ENCODE measurements around the gene COMMD10. TPM values are rescaled to one million over a fixed set of nuclear protein-coding genes. Genes with fewer than 3 reads are reported as not detected.

Gene COMMD10
- total RNA-seq, 5 donors from 2014 or later (not counting 1 experiment from before 2014, with no cell fraction given) = 25.7 to 36.9 (median 26.1) TPM

DNA sequence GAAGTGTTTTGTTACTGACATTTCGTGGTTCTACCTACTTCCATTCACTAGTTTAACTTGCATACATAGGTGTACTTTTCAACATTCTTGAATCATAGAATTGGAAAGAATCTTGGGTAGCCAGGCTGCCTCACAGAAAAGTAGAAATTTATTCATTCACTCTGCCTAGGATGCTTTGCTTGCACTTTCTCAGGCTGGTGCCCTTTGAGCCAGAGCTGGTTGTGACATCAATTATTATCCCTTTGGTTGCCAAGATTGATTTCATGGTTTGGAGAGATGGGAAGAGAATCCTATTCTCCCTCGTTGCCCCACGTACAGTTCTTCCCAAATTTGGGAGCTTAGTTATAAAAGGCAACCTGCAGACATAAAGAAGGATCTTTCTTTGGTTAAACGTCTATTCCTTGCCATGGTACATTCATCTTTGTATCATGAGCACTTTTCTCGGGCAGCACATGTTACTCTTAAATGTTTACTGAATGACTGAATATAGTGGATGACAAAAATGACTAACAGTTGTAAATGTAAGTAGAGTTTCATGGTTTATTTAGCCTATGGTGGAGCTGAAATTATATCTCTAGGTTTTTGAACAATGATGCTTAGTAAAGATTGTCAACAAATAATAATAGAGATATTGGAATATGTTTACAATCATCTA, 195.5 kb downstream of the COMMD10 start:
- ATAC-seq (replicated peaks in 1 of 4) (no peak), DNase-seq (no peak)
- no peaks in the 10 kb centered on the region for H3K27me3 ChIP-seq (replicated peaks in 1 of 2; ENCODE audit: control insufficient read depth in 2 of 2, extremely low read depth in 1 of 2, insufficient read depth in 2 of 2, low read length in 1 of 2)
- H3K27me3 Mint-ChIP-seq = no peaks in the 10 kb centered on the region
- H3K9me3 ChIP-seq = peaks cover 10% of the 10 kb centered on the region
- peaks cover 60% of the 10 kb centered on the region for H3K36me3 Mint-ChIP-seq
- 80% methylated on average over 1 of the region's 5 CpGs for WGBS (ENCODE audit: insufficient coverage)
- H3K4me3 Mint-ChIP-seq = peak overlapping the region in 1 of 3 donors; percentile 13
- CTCF ChIA-PET = no interaction called here
- H3K4me1 Mint-ChIP-seq = peaks cover 11 to 28% (median 16%) of the 10 kb centered on the region in 3 donors
- POLR2A ChIA-PET = no interaction called here
- no peaks in the 10 kb centered on the region for H3K4me1 ChIP-seq (ENCODE audit: control insufficient read depth in 1 of 2, extremely low read depth in 1 of 2, insufficient read depth in 2 of 2, low read length in 2 of 2)
- peaks cover 2 to 24% (median 14%) of the 10 kb centered on the region in 3 donors for H3K9me3 Mint-ChIP-seq
- no peak overlapping the region for H3K4me3 ChIP-seq (ENCODE audit: control insufficient read depth in 1 of 2, extremely low read depth in 1 of 2, low read length in 1 of 2)
- no peak overlapping the region for H3K27ac Mint-ChIP-seq
- no peak overlapping the region for H3K27ac ChIP-seq (ENCODE audit: low read length)
- H3K36me3 ChIP-seq (ENCODE audit: control insufficient read depth in 2 of 2, extremely low read depth in 1 of 2, insufficient read depth in 1 of 2, low read length in 1 of 2) = no peaks in the 10 kb centered on the region

DNA sequence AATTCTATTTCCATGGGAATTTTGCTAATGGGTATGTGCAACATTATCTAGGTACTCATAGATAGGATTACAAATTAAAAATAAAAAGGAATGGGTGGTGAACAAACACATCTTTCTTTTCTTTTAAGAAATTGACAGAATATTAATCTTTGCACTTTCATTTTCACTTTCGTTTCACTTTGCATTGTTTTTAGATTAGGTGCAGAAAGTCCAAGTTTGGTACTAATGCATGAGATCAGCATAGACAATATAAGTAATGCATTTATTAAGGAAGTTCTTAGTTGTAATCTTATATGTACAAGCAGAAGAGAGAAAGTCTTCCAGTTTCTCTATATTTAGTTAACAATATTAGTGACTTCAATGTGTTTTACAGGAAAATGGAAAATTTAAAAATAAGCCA, 196.5 kb downstream of the COMMD10 start:
- Mint-ChIP-seq H3K9me3 (peaks cover 0 to 30% (median 13%) of the 10 kb centered on the region in 3 donors), H3K4me1 (peaks cover 11 to 28% (median 16%) of the 10 kb centered on the region in 3 donors), H3K27me3 (no peaks in the 10 kb centered on the region), H3K36me3 (peaks cover 64% of the 10 kb centered on the region), H3K4me3 (peak overlapping the region in 2 of 3 donors; percentile 20 to 39), H3K27ac (no peak overlapping the region)
- ATAC-seq (replicated peaks in 1 of 4) (no peak), DNase-seq (peak in 1 of 35 experiments; percentile 4)
- no CpG with 5 or more reads among the region's 1 CpG for WGBS (ENCODE audit: insufficient coverage)
- POLR2A ChIA-PET = no interaction called here
- Histone ChIP-seq H3K4me1 (ENCODE audit: control insufficient read depth in 1 of 2, extremely low read depth in 1 of 2, insufficient read depth in 2 of 2, low read length in 2 of 2) (no peaks in the 10 kb centered on the region), H3K4me3 (ENCODE audit: control insufficient read depth in 1 of 2, extremely low read depth in 1 of 2, low read length in 1 of 2) (no peak overlapping the region), H3K27ac (ENCODE audit: low read length) (no peak overlapping the region), H3K9me3 (peaks cover 10% of the 10 kb centered on the region), H3K27me3 (replicated peaks in 1 of 2; ENCODE audit: control insufficient read depth in 2 of 2, extremely low read depth in 1 of 2, insufficient read depth in 2 of 2, low read length in 1 of 2) (no peaks in the 10 kb centered on the region), H3K36me3 (ENCODE audit: control insufficient read depth in 2 of 2, extremely low read depth in 1 of 2, insufficient read depth in 1 of 2, low read length in 1 of 2) (no peaks in the 10 kb centered on the region)
- CTCF ChIA-PET = interaction anchor here in 1 of 2 donors (0.6 kb wide), 1 partner anchor 645 kb away, joined by 3 read pairs; no protein-coding TSS in a partner anchor

DNA sequence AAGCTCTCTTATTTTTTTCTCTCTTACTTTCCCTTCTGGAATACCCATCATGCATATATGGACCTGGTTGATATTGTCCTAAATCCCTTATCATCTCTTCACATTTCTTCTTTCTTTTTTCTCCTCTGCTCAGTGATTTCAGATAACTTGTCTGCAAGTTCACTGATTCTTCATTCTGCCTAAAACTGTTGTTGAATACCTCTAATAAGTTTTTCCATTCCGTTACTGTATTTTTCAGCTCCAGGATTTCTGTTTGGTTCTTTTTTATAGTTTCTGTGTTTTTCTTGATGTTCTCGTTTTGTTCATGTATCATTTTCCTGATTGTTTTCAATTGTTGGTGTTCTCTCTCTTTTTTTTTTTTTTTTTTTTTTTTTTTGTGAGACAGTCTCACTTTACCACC, 203.7 kb downstream of the COMMD10 start:
- Histone ChIP-seq H3K9me3 (peaks cover 8% of the 10 kb centered on the region), H3K4me3 (ENCODE audit: control insufficient read depth in 1 of 2, extremely low read depth in 1 of 2, low read length in 1 of 2) (no peak overlapping the region), H3K27ac (ENCODE audit: low read length) (no peak overlapping the region), H3K27me3 (replicated peaks in 1 of 2; ENCODE audit: control insufficient read depth in 2 of 2, extremely low read depth in 1 of 2, insufficient read depth in 2 of 2, low read length in 1 of 2) (no peaks in the 10 kb centered on the region), H3K4me1 (ENCODE audit: control insufficient read depth in 1 of 2, extremely low read depth in 1 of 2, insufficient read depth in 2 of 2, low read length in 2 of 2) (no peaks in the 10 kb centered on the region), H3K36me3 (ENCODE audit: control insufficient read depth in 2 of 2, extremely low read depth in 1 of 2, insufficient read depth in 1 of 2, low read length in 1 of 2) (peaks cover 0 to 6% of the 10 kb centered on the region in 2 donors)
- Mint-ChIP-seq H3K9me3 (peaks cover 8 to 33% (median 21%) of the 10 kb centered on the region in 3 donors), H3K4me1 (no peaks in the 10 kb centered on the region), H3K36me3 (peaks cover 83% of the 10 kb centered on the region), H3K4me3 (no peak overlapping the region), H3K27me3 (no peaks in the 10 kb centered on the region), H3K27ac (no peak overlapping the region)
- WGBS (ENCODE audit: insufficient coverage) = no CpG with 5 or more reads among the region's 2 CpGs
- DNase-seq (no peak), ATAC-seq (replicated peaks in 1 of 4) (no peak)
- POLR2A ChIA-PET = no interaction called here
- CTCF ChIA-PET = interaction anchor here in 1 of 2 donors (0.9 kb wide), 1 partner anchor 11 kb away, joined by 3 read pairs; no protein-coding TSS in a partner anchor

GRCh38 chr5:116289276-116289675, 204.5 kb downstream of the COMMD10 start:
- no peaks in the 10 kb centered on the region for H3K4me1 Mint-ChIP-seq
- peaks cover 8 to 33% (median 21%) of the 10 kb centered on the region in 3 donors for H3K9me3 Mint-ChIP-seq
- WGBS (ENCODE audit: insufficient coverage) = 100% methylated on average over 1 of the region's 3 CpGs
- ATAC-seq (replicated peaks in 1 of 4) = no peak
- H3K36me3 Mint-ChIP-seq = peaks cover 85% of the 10 kb centered on the region
- peaks cover 8% of the 10 kb centered on the region for H3K9me3 ChIP-seq
- no peak overlapping the region for H3K4me3 Mint-ChIP-seq
- H3K27ac Mint-ChIP-seq = no peak overlapping the region
- H3K4me1 ChIP-seq (ENCODE audit: control insufficient read depth in 1 of 2, extremely low read depth in 1 of 2, insufficient read depth in 2 of 2, low read length in 2 of 2) = no peaks in the 10 kb centered on the region
- ChIA-PET CTCF (interaction anchor here in 1 of 2 donors (0.9 kb wide), 1 partner anchor 11 kb away, joined by 3 read pairs; no protein-coding TSS in a partner anchor), POLR2A (no interaction called here)
- H3K27ac ChIP-seq (ENCODE audit: low read length) = no peak overlapping the region
- no peaks in the 10 kb centered on the region for H3K27me3 ChIP-seq (replicated peaks in 1 of 2; ENCODE audit: control insufficient read depth in 2 of 2, extremely low read depth in 1 of 2, insufficient read depth in 2 of 2, low read length in 1 of 2)
- peaks cover 0 to 8% of the 10 kb centered on the region in 2 donors for H3K36me3 ChIP-seq (ENCODE audit: control insufficient read depth in 2 of 2, extremely low read depth in 1 of 2, insufficient read depth in 1 of 2, low read length in 1 of 2)
- no peak for DNase-seq
- no peaks in the 10 kb centered on the region for H3K27me3 Mint-ChIP-seq
- no peak overlapping the region for H3K4me3 ChIP-seq (ENCODE audit: control insufficient read depth in 1 of 2, extremely low read depth in 1 of 2, low read length in 1 of 2)

GRCh38 chr5:116291271-116291670, 206.4 kb downstream of the COMMD10 start:
- ChIA-PET POLR2A (no interaction called here), CTCF (no interaction called here)
- no peak overlapping the region for H3K27ac ChIP-seq (ENCODE audit: low read length)
- H3K27me3 ChIP-seq (replicated peaks in 1 of 2; ENCODE audit: control insufficient read depth in 2 of 2, extremely low read depth in 1 of 2, insufficient read depth in 2 of 2, low read length in 1 of 2) = no peaks in the 10 kb centered on the region
- H3K4me1 ChIP-seq (ENCODE audit: control insufficient read depth in 1 of 2, extremely low read depth in 1 of 2, insufficient read depth in 2 of 2, low read length in 2 of 2) = no peaks in the 10 kb centered on the region
- no peak overlapping the region for H3K4me3 ChIP-seq (ENCODE audit: control insufficient read depth in 1 of 2, extremely low read depth in 1 of 2, low read length in 1 of 2)
- peaks cover 0 to 8% of the 10 kb centered on the region in 2 donors for H3K36me3 ChIP-seq (ENCODE audit: control insufficient read depth in 2 of 2, extremely low read depth in 1 of 2, insufficient read depth in 1 of 2, low read length in 1 of 2)
- ATAC-seq (replicated peaks in 1 of 4) = no peak
- no peak overlapping the region for H3K4me3 Mint-ChIP-seq
- no peak for DNase-seq
- WGBS (ENCODE audit: insufficient coverage) = 100% methylated on average over 1 of the region's 1 CpG
- H3K4me1 Mint-ChIP-seq = no peaks in the 10 kb centered on the region
- H3K9me3 ChIP-seq = peaks cover 7% of the 10 kb centered on the region
- no peaks in the 10 kb centered on the region for H3K27me3 Mint-ChIP-seq
- H3K36me3 Mint-ChIP-seq = peaks cover 73% of the 10 kb centered on the region
- no peak overlapping the region for H3K27ac Mint-ChIP-seq
- H3K9me3 Mint-ChIP-seq = peaks cover 11 to 26% (median 20%) of the 10 kb centered on the region in 3 donors

DNA sequence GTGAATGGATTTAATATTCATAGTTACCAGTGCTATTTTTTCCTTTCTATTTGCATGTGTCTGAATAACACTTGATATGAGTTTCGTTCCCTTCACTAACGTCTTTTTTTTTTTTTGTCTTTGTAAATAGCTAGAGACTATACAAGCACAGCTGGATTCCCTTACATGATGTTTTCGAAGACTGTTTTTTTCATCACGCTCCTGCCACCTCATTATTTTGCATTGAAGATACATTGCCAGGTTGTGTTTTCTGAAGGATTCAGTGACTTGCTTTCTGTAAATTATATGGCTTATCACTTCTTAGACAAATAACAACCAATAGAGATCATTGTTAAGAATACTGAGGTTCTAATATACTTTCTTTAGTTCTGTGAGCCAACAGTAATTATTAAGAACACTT, 207.5 kb downstream of the COMMD10 start:
- Mint-ChIP-seq H3K27ac (no peak overlapping the region), H3K9me3 (peaks cover 18 to 26% (median 24%) of the 10 kb centered on the region in 3 donors), H3K27me3 (no peaks in the 10 kb centered on the region), H3K36me3 (peaks cover 73% of the 10 kb centered on the region), H3K4me3 (no peak overlapping the region), H3K4me1 (no peaks in the 10 kb centered on the region)
- Histone ChIP-seq H3K36me3 (ENCODE audit: control insufficient read depth in 2 of 2, extremely low read depth in 1 of 2, insufficient read depth in 1 of 2, low read length in 1 of 2) (peaks cover 0 to 10% of the 10 kb centered on the region in 2 donors), H3K27me3 (replicated peaks in 1 of 2; ENCODE audit: control insufficient read depth in 2 of 2, extremely low read depth in 1 of 2, insufficient read depth in 2 of 2, low read length in 1 of 2) (no peaks in the 10 kb centered on the region), H3K4me1 (ENCODE audit: control insufficient read depth in 1 of 2, extremely low read depth in 1 of 2, insufficient read depth in 2 of 2, low read length in 2 of 2) (no peaks in the 10 kb centered on the region), H3K4me3 (ENCODE audit: control insufficient read depth in 1 of 2, extremely low read depth in 1 of 2, low read length in 1 of 2) (no peak overlapping the region), H3K9me3 (peaks cover 4% of the 10 kb centered on the region), H3K27ac (ENCODE audit: low read length) (no peak overlapping the region)
- no CpG with 5 or more reads among the region's 4 CpGs for WGBS (ENCODE audit: insufficient coverage)
- no peak for DNase-seq
- POLR2A ChIA-PET = no interaction called here
- no peak for ATAC-seq (replicated peaks in 1 of 4)
- CTCF ChIA-PET = interaction anchor here in 1 of 2 donors (0.7 kb wide), 1 partner anchor 52 kb away, joined by 4 read pairs; no protein-coding TSS in a partner anchor
